Measurements from ENCODE around the gene TPD52L2.

DNA sequence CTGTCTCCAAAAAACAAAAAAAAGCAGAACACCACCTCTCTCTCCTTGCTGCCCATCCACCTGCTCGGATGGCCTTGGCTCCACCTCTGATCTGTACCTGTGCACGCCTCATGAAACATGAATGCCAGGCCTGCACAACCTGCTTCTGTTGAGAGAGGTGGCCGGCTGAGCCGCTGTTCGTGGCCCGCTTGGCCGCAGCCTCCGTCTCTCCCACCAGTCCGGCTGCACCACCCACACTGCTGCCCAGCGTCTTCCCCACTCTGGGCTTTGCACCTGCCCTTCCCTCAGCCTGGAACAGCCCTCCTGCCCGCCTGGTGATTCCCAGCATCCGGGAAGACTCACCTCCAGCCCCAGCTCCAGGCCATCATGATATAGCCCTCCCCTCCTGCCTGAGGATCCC is 21.8 kb upstream of the TPD52L2 start:
- TF ChIP-seq CTCF (IDR thresholded peaks at IDR 0.05) = no peak
- TF ChIP-seq POLR2A (IDR thresholded peaks at IDR 0.05) = no peak
